Measurements from ENCODE around the gene CBL.

DNA sequence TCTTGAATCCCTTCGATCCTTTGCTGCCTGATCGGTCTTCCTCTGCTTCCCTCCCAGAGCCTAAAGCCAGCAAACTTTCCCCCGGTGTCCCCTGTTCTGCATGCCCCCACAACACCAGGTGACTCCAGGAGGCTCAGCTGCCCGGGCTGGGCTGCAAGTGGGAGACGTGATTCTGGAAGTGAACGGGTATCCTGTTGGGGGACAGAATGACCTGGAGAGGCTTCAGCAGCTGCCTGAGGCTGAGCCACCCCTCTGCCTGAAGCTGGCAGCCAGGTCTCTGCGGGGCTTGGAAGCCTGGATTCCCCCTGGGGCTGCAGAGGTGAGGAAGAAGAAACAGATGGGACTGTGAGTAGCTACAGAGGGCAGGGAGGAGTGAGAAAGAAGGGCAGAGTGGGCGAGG is 17.3 kb upstream of the CBL start:
- TF ChIP-seq, protein P1, sequence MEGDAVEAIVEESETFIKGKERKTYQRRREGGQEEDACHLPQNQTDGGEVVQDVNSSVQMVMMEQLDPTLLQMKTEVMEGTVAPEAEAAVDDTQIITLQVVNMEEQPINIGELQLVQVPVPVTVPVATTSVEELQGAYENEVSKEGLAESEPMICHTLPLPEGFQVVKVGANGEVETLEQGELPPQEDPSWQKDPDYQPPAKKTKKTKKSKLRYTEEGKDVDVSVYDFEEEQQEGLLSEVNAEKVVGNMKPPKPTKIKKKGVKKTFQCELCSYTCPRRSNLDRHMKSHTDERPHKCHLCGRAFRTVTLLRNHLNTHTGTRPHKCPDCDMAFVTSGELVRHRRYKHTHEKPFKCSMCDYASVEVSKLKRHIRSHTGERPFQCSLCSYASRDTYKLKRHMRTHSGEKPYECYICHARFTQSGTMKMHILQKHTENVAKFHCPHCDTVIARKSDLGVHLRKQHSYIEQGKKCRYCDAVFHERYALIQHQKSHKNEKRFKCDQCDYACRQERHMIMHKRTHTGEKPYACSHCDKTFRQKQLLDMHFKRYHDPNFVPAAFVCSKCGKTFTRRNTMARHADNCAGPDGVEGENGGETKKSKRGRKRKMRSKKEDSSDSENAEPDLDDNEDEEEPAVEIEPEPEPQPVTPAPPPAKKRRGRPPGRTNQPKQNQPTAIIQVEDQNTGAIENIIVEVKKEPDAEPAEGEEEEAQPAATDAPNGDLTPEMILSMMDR (IDR thresholded peaks at IDR 0.05; ENCODE audit: borderline replicate concordance, extremely low read depth, low read length, poor library complexity, severe bottlenecking), result no peak
- no peak for TF ChIP-seq EZH2 (IDR thresholded peaks at IDR 0.05; ENCODE audit: borderline replicate concordance, low read depth, low read length, severe bottlenecking)
